Measurements from ENCODE around the gene ZFYVE26. TPM values are rescaled to one million over a fixed set of nuclear protein-coding genes. Genes with fewer than 3 reads are reported as not detected.
"Not testable (repeated sequence)": the region's sequence is repeated elsewhere in the genome, so short reads cannot be mapped to it uniquely, and the experiment has no call there.

The ZFYVE26 gene
- 13.1 and 16.5 TPM in 2 replicates for total RNA-seq

DNA sequence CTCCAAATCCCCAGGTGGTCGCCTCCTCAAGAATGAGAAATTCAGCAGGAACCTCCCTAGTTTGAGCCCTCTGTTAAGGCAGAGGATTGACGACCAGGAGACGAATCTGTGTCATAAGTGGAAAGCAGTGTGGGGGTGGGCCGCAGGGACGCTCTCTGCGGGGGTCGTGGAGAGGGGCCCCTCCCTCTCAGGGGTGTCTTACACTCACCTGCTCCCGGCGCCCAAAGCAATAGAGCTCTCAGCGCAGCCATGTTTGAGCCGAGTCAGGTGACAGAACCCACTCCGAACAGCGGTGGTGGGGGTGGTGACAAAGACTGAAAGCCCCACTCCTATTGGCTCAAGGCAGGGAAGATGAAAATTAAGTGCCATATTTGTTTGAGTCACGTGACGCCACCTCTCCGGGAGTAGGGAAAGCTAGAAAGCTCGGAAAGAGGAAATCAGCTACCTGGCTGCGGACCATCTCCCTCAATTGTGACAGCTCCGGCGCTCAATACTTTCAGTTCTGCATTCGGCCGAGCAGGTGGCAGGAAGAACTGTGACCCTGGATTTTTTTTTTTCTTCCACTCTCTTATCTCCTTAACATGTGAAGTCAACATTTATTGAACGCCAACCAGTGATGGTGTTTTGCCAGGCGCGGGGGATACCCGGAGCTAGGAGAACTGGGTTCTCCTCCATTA is at the start of gene ZFYVE26:
ZFYVE26 (minus strand) TSS at position 265 of the 677 bp plus-strand sequence. CDS start 627 bp downstream, outside the sequence.
- peak; percentile 96 to 97 for DNase-seq (ENCODE audit: low read depth in 2 of 2)

DNA sequence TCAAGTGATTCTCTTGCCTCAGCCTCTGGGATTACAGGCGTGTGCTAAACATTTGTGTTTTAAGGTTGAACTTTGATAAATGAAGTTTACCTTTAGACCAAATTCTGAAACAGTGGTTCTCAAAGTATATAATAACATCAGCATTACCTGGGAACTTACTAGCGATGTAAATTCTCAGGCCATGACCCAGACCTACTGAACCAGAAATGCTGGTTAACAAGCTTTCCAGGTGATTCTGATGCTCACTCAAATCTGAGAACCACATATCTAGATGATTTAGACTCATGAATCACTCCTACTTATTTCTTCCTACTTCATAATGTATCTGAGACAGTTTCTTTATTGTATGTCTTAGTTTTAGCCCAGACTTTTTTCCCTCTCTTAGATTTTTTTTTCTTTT is 46.8 kb upstream of the ZFYVE26 start:
- DNase-seq (ENCODE audit: low read depth in 2 of 2), result no peak

DNA sequence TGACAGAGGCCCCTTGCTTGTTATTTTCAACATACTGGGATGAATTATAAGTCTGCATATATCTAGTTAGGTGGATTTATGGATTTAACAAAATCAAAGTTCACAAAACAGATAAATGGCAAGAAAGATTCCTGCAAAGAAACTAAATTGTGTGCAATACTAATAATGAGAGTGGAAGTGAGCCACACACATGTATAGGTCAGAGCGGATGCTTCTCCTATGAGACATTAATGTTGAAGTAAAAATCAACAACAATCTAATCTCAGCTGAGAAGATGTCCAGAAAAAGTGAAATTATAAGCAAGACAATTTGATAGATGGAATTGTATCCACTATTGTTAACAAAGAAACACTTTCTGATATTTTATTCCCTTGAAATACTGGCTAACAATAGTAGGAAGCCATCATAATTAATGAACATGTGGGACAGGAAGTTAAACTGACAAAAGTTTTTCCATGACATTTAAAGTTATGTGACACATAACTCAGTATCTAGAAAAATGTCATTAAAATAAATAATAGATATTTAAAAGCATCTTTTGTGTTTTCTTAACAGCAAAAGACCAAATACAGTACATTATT is 42.9 kb upstream of the ZFYVE26 start:
- peak; percentile 59 to 81 for DNase-seq (ENCODE audit: low read depth in 2 of 2)

DNA sequence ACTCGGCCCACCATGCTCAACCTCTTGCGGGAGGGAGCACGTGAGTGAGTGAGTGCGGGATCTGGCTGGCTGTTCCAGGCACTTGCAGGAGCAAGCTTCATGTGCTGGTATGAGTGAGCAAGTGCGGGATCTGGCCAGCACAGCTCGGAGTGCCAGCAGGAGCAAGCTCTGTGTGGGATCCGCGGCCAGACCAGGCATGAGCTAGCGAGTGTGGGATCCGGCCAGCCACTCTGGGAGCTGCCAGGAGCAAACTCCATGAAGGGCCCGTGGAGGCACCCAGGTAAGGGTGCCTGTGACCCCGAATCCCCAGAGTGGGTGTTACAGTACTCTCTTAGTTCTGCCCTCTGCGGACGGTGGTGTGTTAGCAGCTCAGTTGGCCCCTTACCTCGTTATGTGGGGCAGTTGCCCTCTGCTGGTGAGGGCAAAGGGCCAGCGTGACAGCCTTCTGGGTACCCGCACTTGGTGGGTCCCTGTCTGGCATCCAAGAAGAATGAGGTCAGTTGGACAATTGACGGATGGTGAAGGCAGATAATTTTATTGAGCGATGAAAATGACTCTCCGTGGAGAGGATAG is 41.5 kb upstream of the ZFYVE26 start:
- no peak for DNase-seq (ENCODE audit: low read depth in 2 of 2)

DNA sequence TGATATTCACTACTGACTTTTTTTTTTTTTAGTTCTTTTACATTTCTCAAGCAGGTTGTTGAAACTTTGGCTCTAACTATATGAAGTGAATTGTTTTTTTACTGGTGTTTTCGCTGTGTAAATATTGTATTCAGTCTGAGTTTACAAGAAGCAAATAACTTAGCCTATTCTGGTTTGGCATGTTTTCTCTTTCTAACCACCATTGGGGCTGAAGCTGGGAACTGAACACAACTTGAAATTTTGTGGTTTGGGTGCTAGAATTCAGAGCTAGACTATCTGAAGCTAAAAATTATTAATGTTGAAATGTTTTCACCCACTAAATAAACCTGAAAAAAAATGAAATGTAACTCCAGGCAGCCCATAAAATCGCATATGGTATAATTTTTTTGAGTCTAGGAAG is 40.4 kb upstream of the ZFYVE26 start:
- no peak for DNase-seq (ENCODE audit: low read depth in 2 of 2)

DNA sequence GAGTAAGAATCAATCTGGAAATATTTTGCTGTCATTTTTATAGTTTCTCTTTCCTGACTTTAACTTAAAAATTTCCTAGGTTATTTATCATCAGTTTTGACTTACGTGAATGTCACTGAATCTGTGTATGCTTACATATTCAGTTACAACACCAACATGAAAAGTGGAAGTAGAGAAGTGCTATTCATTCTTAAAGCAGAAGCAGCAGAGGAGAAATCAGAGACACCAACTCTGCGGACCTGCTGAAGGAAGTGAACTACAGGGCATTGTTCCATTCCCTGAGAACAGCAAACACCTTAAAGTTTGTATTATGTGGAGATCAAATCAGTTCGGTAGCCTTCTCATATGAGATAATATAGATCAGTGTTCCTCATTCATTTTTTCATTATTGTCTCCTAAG is 37.3 kb upstream of the ZFYVE26 start:
- DNase-seq (ENCODE audit: low read depth in 2 of 2), result no peak

DNA sequence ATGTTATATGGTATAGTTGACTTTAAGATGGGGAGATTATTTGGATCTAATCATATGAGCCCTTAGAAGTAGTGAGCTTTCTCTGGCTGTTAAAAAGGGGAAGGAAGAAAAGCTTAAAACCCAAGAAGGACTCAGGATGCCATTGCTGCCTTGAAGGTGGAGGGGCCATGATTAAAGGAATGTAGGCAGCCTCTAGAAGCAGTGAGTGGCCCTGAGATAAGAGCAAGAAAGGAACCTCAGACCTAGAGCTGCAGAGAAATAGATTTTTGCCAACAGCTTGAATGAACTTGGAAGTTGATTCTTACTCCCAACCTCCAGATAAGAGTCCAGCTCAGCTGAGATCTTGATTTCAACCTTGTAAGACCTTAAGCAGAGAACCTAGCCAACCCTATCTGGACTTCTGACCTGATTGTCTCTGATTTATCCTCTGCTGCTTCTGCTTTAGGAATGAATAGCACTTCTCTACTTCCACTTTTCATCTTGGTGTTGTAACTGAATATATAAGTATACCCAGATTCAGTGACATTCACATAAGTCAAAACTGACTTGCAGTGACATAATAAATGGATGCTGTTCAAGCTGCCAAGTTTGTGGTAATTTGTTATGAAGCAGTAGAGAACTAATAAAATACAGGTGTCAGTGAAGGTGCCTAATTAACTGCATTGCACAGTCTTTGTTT is 36.7 kb upstream of the ZFYVE26 start:
- DNase-seq (ENCODE audit: low read depth in 2 of 2), result no peak

DNA sequence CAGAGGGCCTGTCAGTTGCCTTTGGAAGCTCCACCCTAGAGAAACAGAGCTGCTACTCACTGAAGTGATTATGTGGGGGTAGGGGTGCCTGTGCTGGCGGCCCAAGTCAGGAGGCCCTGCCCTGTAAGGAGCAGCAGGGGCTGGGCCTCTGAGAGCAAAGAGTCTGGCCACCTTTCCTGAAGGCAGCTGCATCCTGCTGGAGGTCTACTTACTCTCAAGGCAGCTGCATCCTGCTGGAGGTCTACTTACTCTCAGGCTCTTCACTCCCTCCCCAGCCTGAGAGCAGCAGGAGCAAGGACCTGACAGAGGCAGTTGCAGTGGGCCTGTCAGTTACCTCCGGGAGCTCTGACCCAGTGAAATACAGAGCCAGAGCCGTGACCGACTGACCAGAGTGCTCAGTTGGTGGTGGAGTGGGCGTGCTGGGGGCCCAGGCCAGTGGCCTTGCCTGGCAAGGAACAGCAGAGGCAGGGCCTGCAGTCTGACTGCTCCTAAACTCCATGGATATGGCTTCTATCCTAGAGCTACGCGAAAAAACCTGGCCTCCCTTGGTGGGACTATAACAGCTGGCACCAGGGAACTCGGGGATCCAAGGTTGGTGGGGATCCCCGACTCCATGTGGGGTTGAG is 35.5 kb upstream of the ZFYVE26 start:
- peak in 1 of 2 donors; percentile 81 for DNase-seq (ENCODE audit: low read depth in 2 of 2)

DNA sequence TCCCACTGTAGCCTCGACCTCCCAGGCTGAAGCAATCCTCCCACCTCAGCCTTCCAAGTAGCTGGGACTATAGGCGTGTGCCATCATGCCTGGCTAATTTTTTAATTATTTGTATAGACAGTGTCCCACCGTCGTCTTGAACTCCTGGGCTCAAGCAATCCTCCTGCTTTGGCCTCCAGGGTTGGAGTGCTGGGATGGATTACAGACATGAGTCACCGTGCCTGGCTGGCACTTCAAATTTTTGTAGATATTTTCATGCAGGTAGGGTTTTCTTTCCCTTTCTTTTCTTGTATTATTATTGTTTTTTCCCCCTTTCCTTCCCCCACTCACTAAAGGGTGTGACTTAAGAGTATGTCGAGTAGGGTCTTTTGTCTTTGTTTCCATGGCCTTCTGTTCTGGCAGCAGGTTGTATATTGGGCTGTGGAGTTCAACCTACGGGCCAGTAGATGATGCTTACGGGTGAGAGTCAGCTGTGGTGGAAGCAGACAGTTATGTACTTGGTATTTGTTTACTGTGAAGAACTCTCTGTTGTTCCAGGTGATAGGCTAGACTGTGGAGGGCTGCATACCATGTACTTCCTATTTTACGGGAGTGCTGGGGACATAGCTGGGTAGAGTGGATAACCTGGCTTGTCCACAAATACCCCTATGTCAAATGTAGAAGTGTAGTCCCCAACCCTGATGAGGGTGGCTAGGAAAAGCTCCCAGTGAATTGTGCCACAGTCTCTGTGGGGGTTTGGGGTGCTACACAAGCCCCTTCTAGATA is 33.9 kb upstream of the ZFYVE26 start:
- no peak for DNase-seq (ENCODE audit: low read depth in 2 of 2)

DNA sequence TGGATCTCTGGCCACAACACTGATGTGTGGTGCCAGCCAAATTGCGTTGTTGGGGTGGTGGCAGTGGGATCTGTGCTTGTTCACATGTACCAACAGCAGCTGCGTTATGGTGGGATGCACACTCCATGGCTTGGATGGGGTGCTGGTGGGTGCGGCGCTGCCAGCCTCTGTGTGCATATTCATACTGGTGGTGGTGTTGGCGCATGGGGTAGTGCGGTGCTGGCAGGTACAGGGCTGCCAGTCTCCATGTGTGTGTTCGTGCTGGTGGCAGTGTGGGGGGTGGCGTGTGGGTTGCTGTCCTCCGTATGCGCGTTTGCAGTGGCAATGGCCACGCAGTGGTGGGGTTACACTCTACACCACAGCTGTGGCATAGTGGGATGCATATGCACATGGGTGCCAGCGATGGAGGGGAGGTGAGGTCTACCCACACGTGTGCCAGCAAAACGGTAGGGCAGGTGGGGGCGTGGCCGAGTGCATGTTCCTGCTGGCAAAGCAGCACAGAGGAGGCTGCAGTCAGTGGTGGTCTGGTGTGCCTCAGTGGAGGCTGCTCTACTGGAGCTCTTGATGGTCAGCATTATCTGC is 29.7 kb upstream of the ZFYVE26 start:
- DNase-seq (ENCODE audit: low read depth in 2 of 2), result no peak

DNA sequence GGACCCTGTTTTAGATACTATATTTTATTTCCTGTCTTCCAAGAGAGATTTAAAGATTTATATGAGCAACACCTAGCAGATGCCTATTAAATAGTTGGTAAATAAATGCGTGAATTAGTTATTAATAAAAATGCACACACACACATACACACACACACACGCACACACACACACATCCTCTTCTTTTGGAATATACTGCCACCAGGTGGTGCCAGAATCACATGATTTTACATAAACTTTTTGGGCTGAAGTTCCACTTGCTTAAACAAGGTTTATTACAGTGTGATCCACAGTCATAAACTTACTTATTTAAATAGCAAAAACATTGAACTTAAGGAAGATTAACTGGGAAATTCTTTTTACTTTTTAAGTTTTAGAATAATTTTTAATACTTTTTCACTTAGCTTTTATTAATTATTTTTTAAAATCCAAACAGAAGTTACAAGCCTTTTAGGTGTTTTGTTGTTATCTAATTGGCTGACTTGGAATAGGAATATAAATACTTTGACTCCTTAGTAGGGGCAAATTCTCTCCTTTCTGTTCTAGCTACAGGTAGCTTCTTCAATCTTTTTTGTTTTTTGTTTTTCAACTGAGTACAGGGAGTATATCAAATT is 20.7 kb upstream of the ZFYVE26 start:
- DNase-seq (ENCODE audit: low read depth in 2 of 2), result peak; percentile 89 to 93

DNA sequence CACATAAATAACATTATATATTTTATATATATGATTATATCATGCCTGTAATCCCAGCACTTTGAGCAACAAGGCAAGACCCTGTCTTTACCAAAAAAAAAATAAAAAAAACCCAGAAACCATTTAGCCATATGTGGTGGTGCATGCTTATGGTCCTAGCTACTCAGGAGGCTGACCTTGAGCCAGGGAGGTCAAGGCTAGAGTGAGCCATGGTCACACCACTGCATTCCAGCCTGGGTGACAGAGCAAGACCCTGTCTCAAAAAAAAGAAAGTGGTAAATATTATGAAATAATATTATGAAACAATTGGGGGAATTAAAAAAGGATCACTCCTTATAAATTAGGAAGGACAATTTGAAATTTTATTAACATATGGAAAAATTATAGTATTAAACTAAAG is 19.2 kb upstream of the ZFYVE26 start:
- DNase-seq (ENCODE audit: low read depth in 2 of 2), result no peak

DNA sequence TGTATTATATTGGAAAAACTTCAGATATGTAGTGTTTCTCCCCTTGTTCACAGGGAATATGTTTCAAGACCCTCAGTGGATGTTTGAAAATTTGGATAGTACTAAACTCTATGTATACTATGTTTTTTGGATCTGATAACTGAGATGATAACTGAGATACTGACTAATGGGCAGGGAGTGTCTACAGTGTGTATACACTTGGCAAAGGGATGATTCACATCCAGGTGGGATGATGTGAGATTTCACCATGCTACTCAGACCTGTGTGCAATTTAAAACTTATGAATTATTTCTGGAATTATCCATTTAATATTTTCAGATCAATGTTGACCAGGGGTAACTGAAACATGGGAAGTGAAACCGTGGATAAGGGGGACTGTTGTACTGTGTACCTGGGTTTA is 17.0 kb upstream of the ZFYVE26 start:
- no peak for DNase-seq (ENCODE audit: low read depth in 2 of 2)

DNA sequence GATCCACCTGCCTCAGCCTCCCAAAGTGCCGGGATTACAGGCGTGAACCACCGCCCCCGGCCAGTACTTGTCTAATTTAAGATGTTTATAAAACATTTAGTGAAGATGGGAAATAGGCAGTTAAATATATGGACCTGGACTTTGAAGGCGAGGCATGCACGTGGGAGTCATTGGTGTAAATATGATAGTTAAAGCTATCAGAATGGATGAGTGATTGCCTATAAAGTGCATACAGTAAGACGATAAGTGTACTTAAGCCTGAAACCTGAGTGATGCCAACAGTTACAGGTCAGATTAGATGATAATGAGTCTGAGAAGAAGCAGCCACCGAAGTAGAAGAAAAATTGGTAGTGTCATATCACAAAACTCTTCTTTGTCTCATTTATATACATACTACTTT is 14.7 kb upstream of the ZFYVE26 start:
- DNase-seq (ENCODE audit: low read depth in 2 of 2), result no peak

DNA sequence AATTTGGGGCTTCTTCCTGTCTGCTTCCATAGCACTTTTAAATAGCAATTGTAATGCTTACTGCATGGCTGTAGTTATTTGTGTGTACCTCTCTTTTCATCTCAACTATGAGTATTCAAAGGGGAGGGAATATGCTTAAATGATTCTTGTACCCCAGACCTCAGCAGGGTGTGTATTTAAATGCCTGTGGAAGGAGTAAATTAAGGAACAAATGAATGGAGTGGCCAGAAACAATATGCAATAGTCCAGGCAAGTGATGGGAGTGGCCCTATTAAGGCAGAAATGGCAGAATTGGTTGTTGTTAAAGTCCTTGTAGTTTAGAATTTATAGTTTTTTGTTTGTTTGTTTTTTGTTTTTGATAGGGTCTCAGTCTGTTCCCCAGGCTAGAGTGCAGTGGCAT is 4.7 kb upstream of the ZFYVE26 start:
- no peak for DNase-seq (ENCODE audit: low read depth in 2 of 2)

DNA sequence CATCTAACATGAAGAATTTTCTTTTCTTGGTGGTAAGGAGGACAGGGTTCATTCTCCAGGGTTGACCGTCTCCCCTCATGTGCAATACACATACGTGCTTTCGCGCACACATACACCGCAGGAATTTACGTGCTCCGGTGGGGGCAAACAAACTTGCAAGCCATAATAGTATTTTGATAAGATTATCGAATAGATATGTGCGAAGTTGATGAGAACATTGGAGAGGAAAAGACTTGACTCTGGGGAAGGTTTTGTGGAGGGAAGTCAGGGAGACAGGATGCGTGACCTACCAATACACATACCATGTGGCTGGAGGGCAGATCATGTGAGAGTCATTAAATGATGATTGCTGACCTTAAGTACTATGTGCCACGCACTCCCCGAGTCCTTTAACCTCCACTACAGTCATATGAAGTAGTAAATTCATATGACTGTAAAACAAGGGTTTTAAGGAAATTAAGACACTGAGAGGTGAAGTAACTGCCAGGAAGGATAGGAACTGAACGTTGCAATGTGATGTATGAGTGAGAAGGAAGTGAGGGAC is 4.1 kb upstream of the ZFYVE26 start:
- peak; percentile 30 to 36 for DNase-seq (ENCODE audit: low read depth in 2 of 2)

DNA sequence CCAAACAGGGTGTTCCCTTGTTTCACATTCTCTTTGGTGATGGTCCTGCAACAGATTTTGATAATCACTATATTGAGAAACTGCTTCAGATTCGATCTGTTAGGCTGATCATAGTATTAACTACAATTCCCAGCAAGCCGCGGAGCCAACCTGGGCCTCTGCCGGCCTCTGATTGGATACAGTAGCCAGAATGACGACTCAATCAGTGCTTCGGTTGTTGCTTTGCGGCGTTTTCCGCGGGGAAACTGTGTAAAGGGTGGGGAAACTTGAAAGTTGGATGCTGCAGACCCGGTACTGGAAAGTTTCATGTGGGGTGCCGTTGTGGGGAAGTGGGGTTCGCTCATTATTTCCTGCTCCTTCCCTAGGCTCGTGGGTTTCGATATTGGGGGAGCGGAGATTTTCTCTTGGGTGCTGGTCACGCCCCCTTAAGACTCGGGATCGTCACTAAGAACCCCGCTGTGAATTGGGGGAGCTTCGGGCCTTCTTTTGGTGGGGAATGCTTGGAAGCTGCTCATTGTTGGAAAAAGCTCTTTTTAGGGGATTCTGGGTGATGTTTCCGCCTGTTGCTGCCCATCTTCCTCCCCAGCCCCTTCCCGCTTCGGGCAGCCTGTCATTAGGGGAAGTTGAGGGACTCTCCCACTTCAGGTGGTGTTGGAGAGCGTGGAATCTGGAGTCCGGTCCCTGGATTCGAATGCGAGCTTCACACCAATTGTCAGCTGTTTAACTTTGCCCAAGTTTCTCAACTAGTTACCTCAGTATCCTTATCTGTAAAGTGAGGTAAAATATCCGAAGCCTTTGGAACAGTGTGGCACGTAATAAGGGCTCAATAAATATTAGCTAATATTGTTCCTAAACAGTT is 3.4 kb upstream of the ZFYVE26 start, which contains the start of gene RAD51B:
RAD51B (plus strand) TSS at position 217 of the 859 bp plus-strand sequence.
- DNase-seq (ENCODE audit: low read depth in 2 of 2), result peak; percentile 81 to 88

DNA sequence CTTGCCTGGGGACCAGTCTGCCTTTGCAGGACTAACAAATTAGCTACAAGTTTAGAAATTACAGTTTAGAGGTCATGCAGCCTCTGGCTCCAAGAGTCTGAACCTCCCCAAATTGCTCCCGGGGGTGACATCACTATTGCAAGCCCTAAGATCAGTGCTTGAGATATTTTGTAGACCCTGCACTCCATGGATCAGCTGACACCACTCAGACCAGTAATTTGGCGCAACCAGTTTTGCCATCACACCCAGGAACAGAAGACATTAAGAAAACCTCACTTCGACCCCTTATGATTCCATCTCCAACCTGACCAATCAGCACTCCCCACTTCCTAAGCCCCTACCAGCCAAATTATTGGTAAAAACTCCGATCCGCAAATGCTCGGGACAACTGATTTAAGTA is 2.1 kb upstream of the ZFYVE26 start:
- not testable (repeated sequence) for DNase-seq (ENCODE audit: low read depth in 2 of 2)

All from lung microvascular endothelial cell (primary cell).